Lower lobe of right lung (tissue), 2 donors: ENCODE data around the gene PRDM15. TPM values are rescaled to one million over a fixed set of nuclear protein-coding genes. Genes with fewer than 3 reads are reported as not detected.

Experiments
- ATAC-seq, 2 donors: fragments of 200-7000 bp; cut with Tn5 transposase; one replicate each; pipeline ENCODE4 v1.9.1; 2020 to 2022; ENCODE audit warnings: mild to moderate bottlenecking in 2 of 2, moderate library complexity in 2 of 2
- DNase-seq: peaks from one replicate; pipeline ENCODE4 v3.0.0-alpha.2; 2020
- H3K27ac ChIP-seq: fragments of 200-600 bp; one replicate; pipeline ENCODE4 v1.8.0; 2022
- H3K27me3 ChIP-seq: fragments of 200-600 bp; one replicate; pipeline ENCODE4 v1.8.0; 2022; ENCODE audit warnings: low read depth
- H3K36me3 ChIP-seq: fragments of 200-600 bp; one replicate; pipeline ENCODE4 v1.8.0; 2022; ENCODE audit warnings: mild to moderate bottlenecking
- H3K4me1 ChIP-seq: fragments of 200-600 bp; one replicate; pipeline ENCODE4 v1.8.0; 2022
- H3K4me3 ChIP-seq: fragments of 200-600 bp; one replicate; pipeline ENCODE4 v1.8.0; 2022; ENCODE audit warnings: mild to moderate bottlenecking
- H3K9me3 ChIP-seq: fragments of 200-600 bp; one replicate; pipeline ENCODE4 v1.8.0; 2022
- intact Hi-C: fragments of 100-400 bp; cut with DNase I; formaldehyde crosslinking; loops from one replicate; pipeline ENCODE4 v1.11.0; 2022
- total RNA-seq: library from RNA; stranded (reverse); fragmentation: NEBNext Ultra II Directional; extraction: Animal tissue kit (Norgen Biotek cat#: 25700); gene quantifications from one replicate; pipeline ENCODE4 v1.2.1, GENCODE V29; 2021
- TF ChIP-seq, protein P1 (sequence below): fragments of 200-600 bp; IDR thresholded peaks from one replicate; pipeline ENCODE4 v1.8.0; 2022; ENCODE audit warnings: antibody characterized with exemption, mild to moderate bottlenecking
- donor health status: DM: no; HTN: yes; CAD: no; lungs with severe emphysema.

PRDM15 gene
- total RNA-seq, 1 donor from 2014 or later, result 6.6 TPM

DNA sequence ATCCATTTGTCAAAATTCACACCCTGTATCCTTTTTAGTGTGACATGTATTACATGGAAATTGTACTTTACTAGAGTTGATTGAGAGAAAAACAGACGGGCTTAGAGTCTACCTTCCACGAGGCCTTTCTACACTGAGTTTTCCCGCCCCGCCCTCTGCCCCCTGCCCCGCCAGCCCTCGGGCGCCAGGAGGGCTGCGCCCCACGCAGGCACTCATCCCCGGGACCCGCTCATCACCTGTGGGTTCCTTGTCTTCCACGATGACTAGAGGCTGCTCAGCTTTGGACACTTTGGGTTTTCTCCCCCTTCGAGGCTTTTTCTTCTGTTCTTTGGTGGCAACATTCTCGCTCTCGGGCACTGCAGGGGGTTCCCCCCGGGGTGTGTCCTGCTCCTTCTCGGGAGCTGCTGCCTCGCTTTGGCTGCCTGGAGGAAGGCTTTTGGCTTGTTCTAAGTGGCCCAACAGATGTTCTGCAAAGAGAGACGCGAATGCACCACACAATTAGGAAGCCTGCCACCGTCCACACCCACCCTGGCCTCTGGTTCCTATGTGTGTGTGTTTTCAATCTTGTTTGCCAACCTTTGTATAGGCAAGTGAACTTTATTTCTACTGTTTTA lies 39.6 kb downstream of the PRDM15 start:
- peaks cover 45% of the 10 kb centered on the region for H3K36me3 ChIP-seq
- ATAC-seq (no peak), DNase-seq (no peak)
- no peak overlapping the region for H3K4me3 ChIP-seq
- H3K4me1 ChIP-seq, result no peaks in the 10 kb centered on the region
- no peaks in the 10 kb centered on the region for H3K27me3 ChIP-seq
- TF ChIP-seq, protein P1, sequence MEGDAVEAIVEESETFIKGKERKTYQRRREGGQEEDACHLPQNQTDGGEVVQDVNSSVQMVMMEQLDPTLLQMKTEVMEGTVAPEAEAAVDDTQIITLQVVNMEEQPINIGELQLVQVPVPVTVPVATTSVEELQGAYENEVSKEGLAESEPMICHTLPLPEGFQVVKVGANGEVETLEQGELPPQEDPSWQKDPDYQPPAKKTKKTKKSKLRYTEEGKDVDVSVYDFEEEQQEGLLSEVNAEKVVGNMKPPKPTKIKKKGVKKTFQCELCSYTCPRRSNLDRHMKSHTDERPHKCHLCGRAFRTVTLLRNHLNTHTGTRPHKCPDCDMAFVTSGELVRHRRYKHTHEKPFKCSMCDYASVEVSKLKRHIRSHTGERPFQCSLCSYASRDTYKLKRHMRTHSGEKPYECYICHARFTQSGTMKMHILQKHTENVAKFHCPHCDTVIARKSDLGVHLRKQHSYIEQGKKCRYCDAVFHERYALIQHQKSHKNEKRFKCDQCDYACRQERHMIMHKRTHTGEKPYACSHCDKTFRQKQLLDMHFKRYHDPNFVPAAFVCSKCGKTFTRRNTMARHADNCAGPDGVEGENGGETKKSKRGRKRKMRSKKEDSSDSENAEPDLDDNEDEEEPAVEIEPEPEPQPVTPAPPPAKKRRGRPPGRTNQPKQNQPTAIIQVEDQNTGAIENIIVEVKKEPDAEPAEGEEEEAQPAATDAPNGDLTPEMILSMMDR, result no peak
- intact Hi-C loops, result no loop called here
- peaks cover 9% of the 10 kb centered on the region for H3K9me3 ChIP-seq
- no peak overlapping the region for H3K27ac ChIP-seq

GRCh38 chr21:41837756-41838297 lies 41.3 kb downstream of the PRDM15 start:
- TF ChIP-seq, protein P1, result no peak
- H3K4me1 ChIP-seq, result no peaks in the 10 kb centered on the region
- peaks cover 59% of the 10 kb centered on the region for H3K36me3 ChIP-seq
- peaks cover 9% of the 10 kb centered on the region for H3K9me3 ChIP-seq
- no peak overlapping the region for H3K4me3 ChIP-seq
- intact Hi-C loops, result no loop called here
- DNase-seq, result no peak
- no peak for ATAC-seq
- H3K27me3 ChIP-seq, result no peaks in the 10 kb centered on the region
- H3K27ac ChIP-seq, result no peak overlapping the region

GRCh38 chr21:41836166-41837015 lies 42.8 kb downstream of the PRDM15 start:
- peaks cover 9% of the 10 kb centered on the region for H3K9me3 ChIP-seq
- H3K27ac ChIP-seq, result no peak overlapping the region
- no peaks in the 10 kb centered on the region for H3K4me1 ChIP-seq
- TF ChIP-seq, protein P1, result no peak
- no peak for DNase-seq
- peaks cover 59% of the 10 kb centered on the region for H3K36me3 ChIP-seq
- H3K27me3 ChIP-seq, result no peaks in the 10 kb centered on the region
- intact Hi-C loops, result no loop called here
- ATAC-seq, result no peak
- H3K4me3 ChIP-seq, result no peak overlapping the region

GRCh38 chr21:41835711-41836154 lies 43.4 kb downstream of the PRDM15 start:
- Histone ChIP-seq H3K9me3 (peaks cover 4% of the 10 kb centered on the region), H3K4me1 (no peaks in the 10 kb centered on the region), H3K36me3 (peaks cover 59% of the 10 kb centered on the region), H3K4me3 (no peak overlapping the region), H3K27ac (no peak overlapping the region), H3K27me3 (no peaks in the 10 kb centered on the region)
- DNase-seq, result no peak
- TF ChIP-seq, protein P1, result no peak
- ATAC-seq, result peak in 1 of 2 donors; percentile 61
- intact Hi-C loops, result no loop called here

GRCh38 chr21:41834926-41835663 lies 44.0 kb downstream of the PRDM15 start:
- ATAC-seq, result peak in 1 of 2 donors; percentile 3
- Histone ChIP-seq H3K9me3 (no peaks in the 10 kb centered on the region), H3K36me3 (peaks cover 59% of the 10 kb centered on the region), H3K4me3 (no peak overlapping the region), H3K4me1 (no peaks in the 10 kb centered on the region), H3K27me3 (no peaks in the 10 kb centered on the region), H3K27ac (no peak overlapping the region)
- TF ChIP-seq, protein P1, result no peak
- intact Hi-C loops, result no loop called here
- DNase-seq, result no peak
